CD4-positive, alpha-beta T cell treated with Interleukin-4 for 1 hour (primary cell): ENCODE data around the gene DSG4.

Experiments used
- DNase-seq, 2 donors: peaks; one replicate each; pipeline ENCODE4 v3.0.0-alpha.2; 2020 to 2022

Gene DSG4

GRCh38 chr18:31410716-31411483 is 34.3 kb downstream of the DSG4 start:
- DNase-seq, result no peak

GRCh38 chr18:31413137-31413536 is 36.6 kb downstream of the DSG4 start:
- DNase-seq, result no peak

DNA sequence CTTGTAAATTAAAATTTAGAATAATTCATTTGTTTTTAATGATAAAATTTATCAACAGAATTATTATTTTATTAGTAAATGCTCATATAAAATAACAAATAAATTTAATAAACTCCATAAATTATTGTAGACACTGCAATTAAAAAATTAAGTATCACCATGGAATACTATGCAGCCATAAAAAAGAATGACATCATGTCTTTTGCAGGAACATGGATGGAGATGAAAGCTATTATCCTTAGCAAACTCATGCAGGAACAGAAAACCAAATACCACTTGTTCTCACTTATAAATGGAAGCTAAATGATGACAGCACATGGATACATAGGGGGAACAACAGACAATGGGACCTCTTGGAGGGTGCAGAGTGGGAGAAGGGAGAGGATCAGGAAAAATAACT is 41.3 kb downstream of the DSG4 start:
- DNase-seq, result no peak

DNA sequence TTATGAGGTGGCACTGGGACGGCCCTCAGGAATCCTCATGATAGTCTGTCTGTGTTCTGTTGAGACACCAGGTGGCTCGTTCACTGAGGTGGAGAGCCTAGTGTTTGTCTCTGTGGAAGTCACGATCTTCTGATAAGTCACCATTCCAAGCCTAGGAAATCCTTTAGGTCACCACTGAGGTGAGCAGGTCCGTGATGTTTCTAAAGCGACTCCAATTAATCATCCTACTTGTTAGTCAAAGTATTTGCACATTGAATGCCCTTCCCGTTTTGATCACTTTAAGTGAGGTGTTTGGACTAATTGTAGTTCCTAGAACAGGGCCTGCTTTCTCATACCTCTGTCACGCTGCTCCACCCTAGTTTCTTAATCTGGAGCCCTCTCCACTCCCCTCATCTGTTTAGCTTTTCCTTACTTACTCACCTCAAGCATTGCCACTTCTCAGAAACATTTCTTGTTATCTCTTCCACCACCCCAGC is 42.9 kb downstream of the DSG4 start:
- no peak for DNase-seq

- no peak for DNase-seq
These were observed 43.5 kb downstream of the DSG4 start for GRCh38 chr18:31420032-31420431.

- no peak for DNase-seq
These were observed 43.9 kb downstream of the DSG4 start for GRCh38 chr18:31420524-31420923.

DNA sequence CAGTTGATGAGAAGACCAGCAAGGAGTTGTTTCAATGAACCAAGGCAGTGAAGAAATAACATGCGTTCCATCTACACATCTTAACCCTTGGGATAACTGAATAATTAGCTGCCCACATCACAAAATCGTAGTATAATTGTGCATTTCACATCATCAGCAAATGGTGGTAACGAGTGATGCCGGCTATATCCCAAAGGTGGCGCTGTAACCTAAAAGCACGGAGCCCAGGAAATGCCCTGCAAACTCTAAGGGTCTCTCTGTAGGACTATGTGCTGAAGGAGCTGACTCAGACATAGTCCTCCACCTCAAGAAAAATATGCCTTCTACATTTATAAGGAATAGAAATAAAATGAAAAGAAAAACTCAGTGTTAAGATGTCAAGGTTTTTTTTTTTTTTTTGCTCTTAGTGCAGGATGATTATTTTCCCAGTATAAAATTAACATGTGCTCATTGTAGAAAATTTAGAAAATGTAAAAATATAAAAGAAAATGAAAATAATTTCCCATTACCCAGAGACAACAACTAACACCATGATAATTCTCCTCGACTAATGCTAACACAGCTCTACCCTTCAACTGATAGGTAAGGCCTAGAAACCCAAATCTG is 47.9 kb downstream of the DSG4 start:
- no peak for DNase-seq

DNA sequence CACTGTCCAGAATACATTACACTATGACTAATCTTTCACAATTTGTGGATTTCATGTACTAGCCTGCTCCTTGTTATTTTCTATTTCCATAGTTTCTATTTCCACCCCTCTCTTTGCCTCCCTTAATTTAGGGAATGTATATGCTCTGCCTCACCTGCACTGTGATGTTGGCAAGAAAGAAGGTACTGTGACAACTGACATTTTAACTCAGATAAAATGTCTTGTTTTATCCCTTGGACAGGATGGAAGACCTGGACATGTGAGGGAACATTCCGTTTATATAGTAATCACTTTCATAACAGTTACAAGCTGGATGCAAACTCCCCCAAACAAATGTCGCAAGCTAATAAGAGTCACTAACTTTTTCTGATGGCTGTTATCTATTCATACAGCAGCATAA is 49.4 kb downstream of the DSG4 start:
- no peak for DNase-seq

DNA sequence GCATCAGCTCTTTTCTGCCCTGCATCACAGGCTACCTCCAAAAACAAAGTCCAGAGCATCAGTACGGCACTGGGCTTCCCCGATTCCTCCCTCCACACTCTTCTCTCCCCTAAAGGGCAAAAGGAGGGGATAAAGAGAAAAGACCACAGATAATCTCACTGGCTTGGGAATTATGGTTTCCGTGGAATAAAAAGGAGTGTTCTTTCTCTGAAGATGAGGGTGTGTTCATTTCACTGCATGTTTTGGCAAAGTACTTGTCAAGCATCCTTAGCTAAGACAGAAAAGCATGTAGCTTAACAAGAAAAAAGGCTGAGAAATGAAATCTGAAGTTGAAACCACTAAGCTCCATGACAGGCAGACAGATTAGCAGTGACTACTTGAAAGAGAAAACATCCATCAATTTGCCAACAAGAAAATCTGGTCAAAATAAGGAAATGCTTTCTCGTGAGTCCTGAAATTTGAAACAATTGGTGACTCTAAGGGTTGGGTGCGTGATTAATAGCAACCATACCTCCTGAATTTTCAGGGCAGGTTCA is 50.4 kb downstream of the DSG4 start:
- DNase-seq, result no peak

GRCh38 chr18:31428211-31428610 is 51.6 kb downstream of the DSG4 start:
- DNase-seq, result no peak

GRCh38 chr18:31429623-31430022 is 53.0 kb downstream of the DSG4 start:
- no peak for DNase-seq

- no peak for DNase-seq
These were observed 53.5 kb downstream of the DSG4 start for GRCh38 chr18:31430072-31430471.

DNA sequence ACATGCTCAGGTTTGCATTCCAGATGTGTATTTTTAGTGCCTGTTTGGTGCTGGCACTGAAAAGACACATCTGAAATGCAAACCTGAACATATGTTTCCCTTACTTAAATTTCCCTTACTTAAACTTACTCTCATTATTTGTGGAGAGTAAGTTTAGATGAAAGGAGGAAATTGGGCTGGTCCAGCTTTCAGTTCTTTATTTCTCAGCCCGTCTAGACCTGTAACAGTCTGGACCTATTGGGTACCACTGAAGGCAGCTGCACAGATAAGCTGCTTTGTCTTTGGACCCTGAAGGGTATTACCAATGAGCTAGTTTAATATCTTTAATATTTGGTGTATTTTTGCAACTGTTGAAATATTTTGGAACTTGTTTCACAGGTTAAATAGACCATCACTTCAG is 54.0 kb downstream of the DSG4 start:
- no peak for DNase-seq

DNA sequence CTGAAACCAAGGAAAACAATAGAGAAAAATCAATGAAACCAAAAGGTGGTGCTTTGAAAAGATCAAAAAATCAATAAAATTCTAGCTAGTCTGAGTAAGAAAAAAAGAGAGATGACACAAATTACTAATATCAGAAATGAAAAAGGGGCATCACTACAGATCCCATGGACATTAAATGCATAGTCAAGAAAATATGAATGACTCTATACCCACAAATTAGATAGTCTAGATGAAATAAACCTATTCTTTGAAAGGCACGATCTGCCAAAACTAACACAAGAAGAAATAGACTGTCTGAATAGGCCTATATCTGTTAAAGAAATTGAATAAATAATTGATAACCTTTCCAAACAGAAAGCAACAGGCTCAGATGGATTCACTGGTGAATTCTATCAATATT is 55.7 kb downstream of the DSG4 start:
- no peak for DNase-seq

DNA sequence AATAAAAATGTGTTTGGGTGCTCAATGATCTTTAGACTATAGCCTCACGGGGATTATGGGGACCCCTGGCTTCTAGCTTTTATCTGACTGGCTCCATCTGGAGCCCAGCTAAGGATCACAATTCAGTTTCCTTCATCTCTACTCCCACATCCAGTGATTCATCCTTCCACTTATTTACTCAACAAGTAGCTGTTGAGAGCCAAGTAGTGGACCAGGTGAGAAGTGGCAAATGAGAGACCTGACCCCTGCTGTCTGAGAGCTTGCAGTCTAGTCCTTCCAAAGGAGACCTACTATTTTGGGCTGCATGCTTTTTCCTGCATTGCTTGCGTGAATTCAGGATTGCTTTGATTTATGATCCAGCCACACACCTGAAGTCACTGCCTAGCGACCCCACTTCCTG is 60.2 kb downstream of the DSG4 start:
- no peak for DNase-seq

- no peak for DNase-seq
These were observed 61.8 kb downstream of the DSG4 start for GRCh38 chr18:31438402-31438801.

DNA sequence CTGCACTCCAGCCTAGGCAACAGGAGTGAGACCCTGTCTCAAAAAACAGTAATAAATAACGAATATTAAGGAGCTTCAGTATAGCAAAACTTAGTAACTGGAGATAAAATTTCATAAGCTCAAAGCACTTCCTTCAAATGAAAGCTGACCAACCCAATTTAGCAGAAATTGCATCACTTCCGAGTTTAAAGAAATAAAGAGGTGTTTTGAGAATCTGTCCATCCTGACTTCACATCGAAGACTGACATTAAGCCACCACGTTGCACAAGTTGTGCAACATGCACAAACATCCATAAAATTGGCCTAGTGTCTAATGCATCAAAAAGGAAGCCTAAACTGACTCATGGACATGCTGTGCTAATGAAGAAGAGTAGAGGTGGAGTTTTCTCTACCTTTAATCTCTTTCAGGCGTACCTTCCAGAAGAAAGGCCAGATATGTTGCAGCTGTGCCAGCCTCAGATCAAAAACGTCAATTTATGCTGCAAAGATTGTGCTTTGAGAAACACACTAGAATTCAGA is 63.3 kb downstream of the DSG4 start:
- DNase-seq, result no peak

DNA sequence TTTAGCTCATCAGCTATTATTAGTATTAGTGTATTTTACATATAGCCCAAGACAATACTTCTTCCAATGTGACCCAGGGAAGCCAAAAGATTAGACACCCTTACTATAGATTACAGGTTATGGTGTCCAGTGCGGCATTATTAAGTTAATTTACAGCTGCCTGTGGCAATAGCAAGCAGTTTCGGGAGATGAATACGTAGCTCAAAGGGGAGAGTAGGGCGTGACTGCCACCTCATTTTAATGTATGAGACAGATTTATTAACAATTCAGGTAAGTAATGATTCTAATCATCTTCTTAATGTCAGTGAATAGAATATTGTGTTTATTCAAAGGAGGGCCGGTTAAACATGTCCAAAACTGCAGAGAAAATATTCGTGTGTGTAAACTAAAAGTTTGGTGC is 64.2 kb downstream of the DSG4 start:
- no peak for DNase-seq

GRCh38 chr18:31441493-31441892 is 64.9 kb downstream of the DSG4 start:
- DNase-seq, result no peak

GRCh38 chr18:31444142-31444541 is 67.6 kb downstream of the DSG4 start:
- no peak for DNase-seq

DNA sequence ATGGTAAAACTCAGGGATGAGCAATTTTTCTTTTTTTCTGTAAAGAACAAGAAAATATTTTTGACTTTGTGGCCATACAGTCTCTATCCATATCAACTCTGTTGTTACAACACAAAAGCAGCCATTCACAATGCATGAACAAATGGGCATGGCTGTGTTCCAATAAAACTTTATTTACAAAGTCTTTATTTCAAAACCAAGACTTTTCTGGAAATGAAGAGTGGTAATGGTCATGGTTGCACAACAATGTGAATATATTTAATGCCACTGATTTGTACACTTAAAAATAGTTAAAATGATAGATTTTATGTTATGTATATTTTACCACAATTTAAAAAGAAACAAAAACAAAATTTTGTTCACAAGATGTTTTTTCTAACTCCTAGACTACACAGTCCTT is 69.3 kb downstream of the DSG4 start:
- no peak for DNase-seq

GRCh38 chr18:31446854-31447253 is 70.3 kb downstream of the DSG4 start:
- DNase-seq, result no peak

- DNase-seq, result no peak
These were observed 71.1 kb downstream of the DSG4 start, which contains the start of gene DSG3 for GRCh38 chr18:31447530-31448191. Gene DSG3 (plus strand): TSS chr18:31447741. CDS start chr18:31447878, 137 bp downstream.

- no peak for DNase-seq
These were observed 73.8 kb downstream of the DSG4 start for GRCh38 chr18:31450409-31450808.
